HG03432 (cell line): ENCODE measurements around the gene MACO1.
"Not testable (repeated sequence)": the region's sequence is repeated elsewhere in the genome, so short reads cannot be mapped to it uniquely, and the experiment has no call there.

Experiments used
- ATAC-seq: cut with Tn5 transposase; IDR thresholded peaks from one replicate; pipeline ENCODE4 v1.9.1; 2021; ENCODE audit warnings: mild to moderate bottlenecking, moderate library complexity; ENCODE audit not compliant: unreplicated experiment

The MACO1 gene

DNA sequence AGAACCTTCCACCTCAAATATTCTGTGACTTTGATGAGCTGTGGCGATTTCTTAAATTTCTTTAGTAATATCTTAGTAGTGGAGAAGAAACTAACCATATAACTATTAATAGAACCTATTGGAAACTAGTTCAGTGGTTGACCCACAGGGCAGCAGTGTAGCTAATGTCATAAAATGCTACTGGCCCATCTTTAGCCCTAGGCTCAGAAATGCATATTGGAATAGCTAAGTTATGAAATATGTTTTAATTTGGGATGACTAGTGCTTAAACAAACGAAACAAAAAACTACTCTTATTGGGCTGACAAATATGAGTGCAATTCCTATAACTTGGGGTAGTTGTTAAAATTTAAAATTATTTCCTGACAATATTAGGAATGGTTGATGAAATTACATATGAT, 20.2 kb downstream of the MACO1 start:
- ATAC-seq = no peak

- no peak for ATAC-seq
Measured at GRCh38 chr1:25451908-25452307, 21.2 kb downstream of the MACO1 start.

DNA sequence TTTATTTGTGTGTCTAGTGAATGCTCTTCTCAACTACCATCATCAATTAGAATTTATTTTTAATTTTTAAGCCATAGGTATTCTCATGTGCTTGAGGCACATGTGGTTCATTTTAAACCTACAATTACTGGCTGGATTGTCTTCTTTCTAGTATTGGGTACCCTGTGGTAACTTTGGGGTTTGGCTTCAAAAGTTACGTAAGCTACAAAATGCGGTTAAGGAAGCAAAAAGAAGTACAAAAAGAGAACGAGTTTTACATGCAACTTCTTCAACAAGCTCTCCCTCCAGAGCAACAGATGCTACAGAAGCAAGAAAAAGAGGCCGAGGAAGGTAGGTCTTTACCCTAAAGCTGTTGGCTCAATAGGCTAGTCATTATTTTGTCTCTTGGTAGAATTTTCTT, 25.8 kb downstream of the MACO1 start:
- no peak for ATAC-seq

DNA sequence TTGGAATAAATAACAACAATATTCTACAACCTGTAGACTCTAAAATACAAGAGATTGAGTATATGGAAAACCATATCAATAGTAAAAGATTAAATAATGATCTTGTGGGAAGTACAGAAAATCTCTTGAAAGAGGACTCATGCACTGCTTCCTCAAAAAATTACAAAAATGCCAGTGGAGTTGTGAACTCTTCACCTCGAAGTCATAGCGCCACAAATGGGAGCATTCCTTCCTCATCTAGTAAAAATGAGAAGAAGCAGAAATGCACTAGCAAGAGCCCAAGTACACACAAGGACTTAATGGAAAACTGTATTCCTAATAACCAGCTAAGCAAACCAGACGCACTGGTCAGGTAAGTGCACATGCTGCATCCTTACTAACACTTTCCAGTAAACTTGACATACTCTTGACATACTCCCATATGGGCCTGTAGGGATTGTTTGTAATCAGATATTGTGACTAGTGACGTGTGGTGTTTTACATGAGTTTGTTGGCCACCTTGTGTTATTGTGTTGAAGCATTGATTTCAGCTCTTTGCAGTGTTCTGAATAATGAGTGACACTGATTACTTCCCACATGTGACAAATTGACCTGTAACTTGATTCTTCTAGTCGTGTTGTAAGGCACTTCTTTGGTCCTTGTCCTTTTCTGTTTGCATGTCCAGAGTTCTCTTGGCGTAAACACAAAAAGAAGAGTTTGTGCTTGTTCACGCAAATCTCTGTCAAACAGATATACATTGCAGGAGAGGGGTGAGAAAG, 28.0 kb downstream of the MACO1 start:
- no peak for ATAC-seq

DNA sequence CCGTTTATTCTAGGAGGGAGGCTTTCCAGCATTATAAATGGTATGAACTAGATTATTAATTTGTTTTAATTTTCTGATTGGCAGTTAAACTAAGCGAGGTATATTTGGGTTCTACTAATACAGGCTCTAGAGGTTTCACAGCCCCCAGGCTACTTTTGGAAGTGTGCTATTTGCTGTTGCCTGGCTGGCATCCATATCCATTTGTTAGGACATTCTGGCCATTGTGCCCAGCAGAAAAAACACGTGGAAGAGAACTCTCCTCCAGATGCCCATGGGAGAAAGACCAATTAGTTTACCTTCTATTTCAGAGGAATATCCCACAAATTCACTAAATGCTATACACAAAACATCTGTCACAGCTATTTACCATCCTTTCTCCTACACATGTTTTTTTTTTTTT, 29.3 kb downstream of the MACO1 start:
- ATAC-seq = no peak

DNA sequence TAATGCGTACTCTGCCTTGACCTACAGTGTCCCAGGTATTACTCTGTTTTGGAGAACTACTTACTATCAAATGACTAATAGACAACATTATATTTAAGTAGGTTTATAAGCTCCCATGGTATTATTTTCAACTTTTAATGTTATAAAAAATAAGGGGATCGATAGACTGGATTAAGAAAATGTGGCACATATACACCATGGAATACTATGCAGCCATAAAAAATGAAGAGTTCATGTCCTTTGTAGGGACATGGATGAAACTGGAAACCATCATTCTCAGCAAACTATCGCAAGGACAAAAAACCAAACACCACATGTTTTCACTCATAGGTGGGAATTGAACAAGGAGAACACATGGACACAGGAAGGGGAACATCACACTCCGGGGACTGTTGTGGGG, 30.1 kb downstream of the MACO1 start:
- ATAC-seq = not testable (repeated sequence)

DNA sequence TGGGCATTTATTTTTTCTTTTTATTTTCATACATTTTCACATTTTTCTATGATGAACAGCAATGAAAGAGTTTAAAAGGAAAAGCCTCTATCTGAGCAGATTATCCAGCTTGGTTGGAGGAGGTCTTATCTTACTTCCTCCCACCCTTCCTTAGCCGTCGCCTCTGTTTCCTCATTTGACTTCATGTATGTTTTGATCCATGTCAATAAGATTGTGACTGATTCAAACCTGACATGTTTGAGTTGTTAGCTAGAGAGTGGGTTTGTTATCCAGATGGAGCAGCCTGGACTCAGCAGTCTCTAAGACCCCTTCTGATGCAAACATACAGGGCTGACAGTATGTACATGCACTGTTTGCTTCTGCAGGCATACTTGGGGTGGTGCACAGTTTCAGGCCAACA, 31.2 kb downstream of the MACO1 start:
- no peak for ATAC-seq

- ATAC-seq = no peak
Measured at GRCh38 chr1:25462732-25463131, 32.0 kb downstream of the MACO1 start.

- ATAC-seq = no peak
Measured at GRCh38 chr1:25467193-25467592, 36.5 kb downstream of the MACO1 start.

DNA sequence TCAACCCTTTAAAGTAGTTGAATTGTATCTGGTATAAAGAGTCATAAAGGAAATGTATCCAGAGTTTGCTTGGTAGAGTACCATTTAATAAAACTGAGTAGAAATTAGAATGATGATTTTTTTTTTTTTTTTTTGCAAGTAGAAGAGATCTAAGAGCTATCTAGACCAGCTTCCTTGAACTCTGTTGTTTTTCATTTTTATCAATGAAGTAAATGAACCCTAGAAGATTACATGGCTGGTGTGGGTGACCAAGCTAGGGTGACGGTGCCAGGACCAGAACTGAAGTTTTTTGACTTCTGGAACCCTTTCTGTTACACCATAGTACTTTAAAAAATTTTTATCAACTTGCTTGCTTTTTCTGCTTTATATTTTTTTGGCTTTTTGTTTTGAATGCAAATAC, 36.9 kb downstream of the MACO1 start:
- no peak for ATAC-seq

- ATAC-seq = no peak
Measured at GRCh38 chr1:25468033-25468432, 37.3 kb downstream of the MACO1 start.

- ATAC-seq = no peak
Measured at GRCh38 chr1:25469177-25469576, 38.5 kb downstream of the MACO1 start.

- ATAC-seq = no peak
Measured at GRCh38 chr1:25472471-25472870, 41.8 kb downstream of the MACO1 start.

DNA sequence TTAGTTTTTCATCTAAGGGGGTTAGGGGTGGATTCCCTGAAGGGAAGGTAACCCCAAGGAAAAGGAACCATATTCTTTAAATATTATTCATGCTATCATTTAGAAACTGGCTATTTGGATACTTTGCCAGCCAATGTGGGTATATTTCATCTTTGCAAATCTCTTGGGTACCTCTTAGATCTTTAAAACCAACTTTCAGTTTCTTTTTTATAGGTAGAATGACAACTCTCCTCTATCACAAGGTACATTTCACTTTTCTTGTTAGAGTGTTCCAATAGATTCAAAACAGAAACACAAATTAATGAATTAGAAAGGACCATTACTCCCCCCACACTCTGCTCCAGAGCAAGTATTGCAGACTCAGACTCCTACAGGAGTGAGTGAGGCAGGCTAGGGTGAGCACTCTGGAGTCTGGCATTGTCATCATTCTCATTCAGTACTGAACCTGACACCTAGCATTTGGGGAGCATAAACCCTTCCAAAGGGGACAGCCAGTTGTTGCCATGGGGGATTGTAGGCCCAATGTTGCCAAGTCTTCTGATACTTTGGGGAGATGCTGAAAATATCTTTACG, 43.0 kb downstream of the MACO1 start:
- no peak for ATAC-seq

DNA sequence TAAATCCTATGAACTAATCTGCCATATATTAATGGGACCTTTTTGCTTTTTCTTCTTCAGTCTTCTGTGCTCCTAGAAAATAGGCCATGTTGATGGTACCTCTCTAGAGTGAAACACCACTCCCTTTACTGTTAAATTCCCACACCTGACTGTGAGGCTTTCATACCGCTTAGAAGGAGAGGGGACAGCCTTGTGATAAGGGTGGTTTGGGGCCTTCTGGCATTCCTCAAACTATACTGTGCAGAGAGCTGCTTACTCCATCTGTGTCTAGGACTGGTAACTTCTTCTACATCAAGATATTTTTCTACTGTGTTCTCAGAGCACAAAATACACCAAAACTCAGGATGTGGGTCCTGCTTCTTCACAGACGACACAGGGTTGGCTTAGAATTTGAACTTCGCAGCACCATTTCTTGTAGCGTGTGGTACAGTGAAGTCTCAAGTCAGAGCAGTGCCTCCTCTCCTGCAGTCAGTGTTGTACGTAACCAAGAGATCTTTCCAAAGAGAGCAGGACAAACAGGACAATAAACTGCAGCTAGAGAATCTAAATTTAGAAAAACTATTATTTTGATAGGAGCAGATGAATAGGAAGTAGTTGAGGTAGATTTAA, 43.8 kb downstream of the MACO1 start:
- ATAC-seq = no peak

DNA sequence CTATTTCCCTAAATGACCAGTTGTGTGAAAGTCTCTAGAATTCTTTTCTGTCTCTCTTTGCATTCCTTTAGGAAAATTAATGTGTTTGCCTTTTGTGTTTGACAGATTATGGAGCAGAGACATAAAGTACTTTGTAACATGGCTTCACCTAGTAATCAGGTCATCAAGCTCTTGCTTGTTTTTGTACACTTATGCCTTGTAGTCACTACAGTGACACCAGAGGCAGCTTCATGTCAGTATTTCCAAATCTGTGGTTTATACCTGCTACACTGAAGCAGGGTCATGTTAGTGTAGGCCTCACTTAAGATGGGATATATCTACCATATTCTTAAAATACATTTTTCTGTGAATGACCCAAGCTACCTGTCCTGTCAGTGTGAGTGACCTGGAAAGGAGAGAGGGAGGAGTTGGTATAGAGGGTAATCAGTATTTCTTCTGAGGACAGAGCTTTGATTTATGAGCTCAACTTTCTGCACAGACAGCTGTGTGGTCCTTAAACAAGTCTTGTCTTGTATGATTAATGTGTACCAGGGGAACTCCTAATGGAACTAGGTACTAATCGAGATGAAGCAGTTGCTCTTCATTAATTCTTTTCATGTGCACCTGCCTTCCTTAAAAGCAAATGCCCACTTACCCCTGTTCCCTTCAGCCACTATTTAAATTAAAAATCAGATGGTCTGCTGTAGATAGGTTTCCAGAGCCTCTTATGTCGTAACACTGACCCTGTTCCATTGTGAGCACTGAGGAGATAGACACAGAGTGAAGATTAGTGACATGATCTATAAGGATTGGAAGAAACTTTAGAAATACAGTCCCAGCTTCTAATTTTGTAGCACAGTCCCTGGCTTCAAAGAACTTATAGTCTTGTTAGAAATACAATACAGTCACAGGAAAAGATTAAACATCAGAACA, 45.7 kb downstream of the MACO1 start:
- no peak for ATAC-seq

DNA sequence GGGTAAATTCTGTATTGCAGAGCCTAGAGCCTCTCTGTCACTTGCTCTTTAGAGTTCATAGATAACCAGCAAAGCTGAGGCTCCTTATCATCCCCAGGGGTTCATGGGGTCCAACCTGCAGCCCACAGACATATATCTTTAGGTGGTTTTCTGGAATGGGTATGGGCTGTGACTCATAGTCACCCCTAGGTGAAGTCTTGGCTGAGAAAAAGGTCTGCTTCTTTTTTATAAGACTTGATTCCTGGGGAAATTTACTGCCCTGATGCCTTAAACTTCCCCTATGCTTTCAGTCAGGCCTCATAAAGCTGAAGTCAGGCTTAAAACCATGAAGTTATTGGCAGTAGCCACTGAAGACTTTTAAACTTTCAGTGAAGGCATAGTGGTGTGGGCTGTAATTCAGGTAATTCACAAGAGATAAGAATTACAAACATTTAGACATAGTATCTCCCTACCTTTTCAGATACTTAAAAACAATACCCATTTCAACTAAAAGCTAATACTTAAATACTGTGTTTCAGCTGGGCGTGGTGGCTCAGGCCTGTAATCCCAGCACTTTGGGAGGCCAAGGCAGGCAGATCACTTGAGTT, 46.8 kb downstream of the MACO1 start:
- no peak for ATAC-seq

DNA sequence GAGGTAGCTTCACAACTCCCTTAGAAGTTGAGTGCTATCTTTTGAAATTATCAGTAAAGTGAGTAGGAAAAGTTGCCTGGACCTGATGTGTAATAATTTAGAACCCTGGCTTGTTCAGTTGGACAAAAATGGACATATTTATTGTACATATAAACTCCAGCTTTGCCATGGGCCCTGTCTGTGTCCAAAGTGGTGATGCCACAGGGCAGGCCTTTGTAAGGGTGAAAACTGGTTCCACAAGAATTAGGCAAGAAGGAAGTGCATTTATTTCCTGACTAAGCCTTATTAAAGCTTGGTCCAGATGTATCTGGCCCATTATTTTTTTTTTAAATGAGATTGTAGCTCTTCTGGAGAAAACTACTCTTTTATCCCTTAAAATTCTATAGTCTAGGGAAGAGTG, 47.9 kb downstream of the MACO1 start:
- no peak for ATAC-seq

DNA sequence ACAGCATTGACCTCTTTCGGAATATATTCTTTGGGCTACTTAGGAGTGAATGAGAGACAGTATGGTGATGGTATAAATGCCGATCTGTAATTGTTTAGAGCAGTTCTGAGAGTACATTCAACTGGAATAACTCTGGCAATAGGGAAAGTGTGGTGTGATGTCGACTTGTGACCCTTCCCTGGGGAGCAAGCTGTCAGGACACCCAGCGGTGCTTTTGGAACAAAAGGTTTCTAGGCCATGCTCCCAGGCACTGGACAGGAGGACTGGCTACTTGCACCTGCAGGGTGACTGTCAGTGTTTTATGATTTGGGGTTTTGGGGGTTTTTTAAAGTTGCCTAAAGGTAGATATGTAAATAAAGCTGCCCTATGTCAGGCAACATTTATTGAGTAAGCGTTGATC, 50.9 kb downstream of the MACO1 start:
- no peak for ATAC-seq

DNA sequence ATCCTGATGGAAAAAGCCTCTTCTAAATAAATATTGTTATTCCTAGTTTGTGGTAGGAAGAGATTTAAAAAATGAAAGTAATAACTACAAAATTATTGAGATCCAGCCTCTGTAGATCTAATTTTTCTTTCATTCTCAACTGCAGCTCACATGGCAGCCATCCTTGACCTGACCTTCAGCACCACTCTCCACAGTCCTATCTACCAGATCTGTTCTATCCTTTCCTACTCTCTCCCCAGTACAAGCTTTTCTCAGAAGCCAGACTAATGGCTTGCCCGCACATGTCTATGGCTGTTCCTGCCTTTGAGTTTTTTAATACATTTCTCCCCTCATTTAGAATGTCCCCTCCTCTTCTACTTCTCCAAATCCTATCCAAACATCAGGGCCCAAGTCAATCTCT, 51.5 kb downstream of the MACO1 start:
- no peak for ATAC-seq

- no peak for ATAC-seq
Measured at GRCh38 chr1:25484096-25484495, 53.4 kb downstream of the MACO1 start.
